H7 (cell line): Measurements from ENCODE around the gene GOLGA5. TPM values are rescaled to one million over a fixed set of nuclear protein-coding genes. Genes with fewer than 3 reads are reported as not detected.
"Not testable (repeated sequence)": the region's sequence is repeated elsewhere in the genome, so short reads cannot be mapped to it uniquely, and the experiment has no call there.

Source experiments
- DNase-seq: peaks from one replicate; pipeline ENCODE4 v3.0.0; 2012
- H3K27me3 ChIP-seq: 2 replicates; pipeline ENCODE4 v1.6.0; 2011; ENCODE audit warnings: mild to moderate bottlenecking, low read length; ENCODE audit not compliant: control insufficient read depth, insufficient read depth
- H3K36me3 ChIP-seq: replicated peaks from 2 replicates; pipeline ENCODE4 v1.5.1; 2011; ENCODE audit warnings: low read length; ENCODE audit not compliant: control insufficient read depth, insufficient read depth
- H3K4me3 ChIP-seq: 2 replicates; pipeline ENCODE4 v1.5.1; 2011; ENCODE audit warnings: low read depth, mild to moderate bottlenecking, control low read depth, low read length, moderate library complexity; ENCODE audit not compliant: insufficient read depth
- total RNA-seq: library from RNA; depleted of rRNA; stranded (reverse); fragments of >200 nt; shearing (Covaris generic); gene quantifications from 2 replicates; pipeline ENCODE4 v1.2.3, GENCODE V29; 2014

The GOLGA5 gene
- total RNA-seq, 1 experiment from 2014 or later: 30.0 TPM

- DNase-seq: no peak
- Histone ChIP-seq H3K4me3 (no peak overlapping the region), H3K27me3 (no peaks in the 10 kb centered on the region), H3K36me3 (peaks cover 2% of the 10 kb centered on the region)
Observed at GRCh38 chr14:92830902-92831301, 36.8 kb downstream of the GOLGA5 start.

- no peaks in the 10 kb centered on the region for H3K27me3 ChIP-seq
Observed at GRCh38 chr14:92832137-92832700, 38.1 kb downstream of the GOLGA5 start.

GRCh38 chr14:92841930-92842329 is 47.8 kb downstream of the GOLGA5 start:
- Histone ChIP-seq H3K36me3 (peaks cover 5% of the 10 kb centered on the region), H3K27me3 (no peaks in the 10 kb centered on the region), H3K4me3 (no peak overlapping the region)
- no peak for DNase-seq

More at GRCh38 chr14:92832137-92832700, 38.1 kb downstream of the GOLGA5 start:
- H3K4me3 ChIP-seq: no peak overlapping the region
- H3K36me3 ChIP-seq: peaks cover 4% of the 10 kb centered on the region
- no peak for DNase-seq

- no peak overlapping the region for H3K4me3 ChIP-seq
- DNase-seq: no peak
- H3K36me3 ChIP-seq: peaks cover 2% of the 10 kb centered on the region
- H3K27me3 ChIP-seq: no peaks in the 10 kb centered on the region
Observed at GRCh38 chr14:92844204-92844603, 50.1 kb downstream of the GOLGA5 start.

- H3K4me3 ChIP-seq: no peak overlapping the region
- no peaks in the 10 kb centered on the region; the same call in 1 of the 2 replicates for H3K36me3 ChIP-seq
- H3K27me3 ChIP-seq: no peaks in the 10 kb centered on the region
- DNase-seq: no peak
Observed at GRCh38 chr14:92846162-92846897, 52.2 kb downstream of the GOLGA5 start.

GRCh38 chr14:92847278-92847677 is 53.2 kb downstream of the GOLGA5 start:
- no peaks in the 10 kb centered on the region for H3K27me3 ChIP-seq
- no peaks in the 10 kb centered on the region for H3K36me3 ChIP-seq
- no peak overlapping the region for H3K4me3 ChIP-seq
- no peak for DNase-seq

- no peak for DNase-seq
- Histone ChIP-seq H3K4me3 (no peak overlapping the region), H3K27me3 (no peaks in the 10 kb centered on the region), H3K36me3 (no peaks in the 10 kb centered on the region)
Observed at GRCh38 chr14:92847749-92848148, 53.6 kb downstream of the GOLGA5 start.

- DNase-seq: no peak
- H3K27me3 ChIP-seq: no peaks in the 10 kb centered on the region
- H3K36me3 ChIP-seq: no peaks in the 10 kb centered on the region
- no peak overlapping the region for H3K4me3 ChIP-seq
Observed at GRCh38 chr14:92848887-92849286, 54.8 kb downstream of the GOLGA5 start.

- Histone ChIP-seq H3K36me3 (no peaks in the 10 kb centered on the region), H3K4me3 (no peak overlapping the region), H3K27me3 (no peaks in the 10 kb centered on the region)
- DNase-seq: no peak
Observed at GRCh38 chr14:92850492-92850891, 56.4 kb downstream of the GOLGA5 start.

GRCh38 chr14:92853136-92853535 is 59.0 kb downstream of the GOLGA5 start:
- not testable (repeated sequence) for H3K36me3 ChIP-seq, DNase-seq

GRCh38 chr14:92860049-92860840 is 66.1 kb downstream of the GOLGA5 start:
- no peaks in the 10 kb centered on the region for H3K36me3 ChIP-seq
- H3K27me3 ChIP-seq: no peaks in the 10 kb centered on the region
- no peak overlapping the region for H3K4me3 ChIP-seq
- no peak for DNase-seq

More at GRCh38 chr14:92853136-92853535, 59.0 kb downstream of the GOLGA5 start:
- H3K4me3 ChIP-seq, H3K27me3 ChIP-seq: not testable (repeated sequence)

GRCh38 chr14:92861856-92862745 is 68.0 kb downstream of the GOLGA5 start:
- DNase-seq: no peak
- Histone ChIP-seq H3K27me3 (no peaks in the 10 kb centered on the region), H3K36me3 (no peaks in the 10 kb centered on the region), H3K4me3 (no peak overlapping the region)

GRCh38 chr14:92863286-92864080 is 69.4 kb downstream of the GOLGA5 start:
- Histone ChIP-seq H3K27me3 (no peaks in the 10 kb centered on the region), H3K36me3 (no peaks in the 10 kb centered on the region), H3K4me3 (no peak overlapping the region)
- DNase-seq: no peak
